CD14-positive monocyte (primary cell): Measurements from ENCODE around the gene PITHD1. TPM values are rescaled to one million over a fixed set of nuclear protein-coding genes. Genes with fewer than 3 reads are reported as not detected.
A peak's percentile ranks its signal among the peaks of the same experiment; 100 is the strongest.
"Not testable (repeated sequence)": the region's sequence is repeated elsewhere in the genome, so short reads cannot be mapped to it uniquely, and the experiment has no call there.

Source experiments
- DNase-seq, 3 donors: peaks; one replicate each; pipeline ENCODE4 v3.0.0-alpha.2; 2011 to 2022
- H2AFZ ChIP-seq: 2 replicates; pipeline ENCODE4 v1.6.0; 2012; ENCODE audit warnings: mild to moderate bottlenecking, low read depth, low read length, inconsistent platforms; ENCODE audit not compliant: insufficient read depth, poor library complexity, severe bottlenecking
- H3K27ac ChIP-seq, 2 donors: 1 replicate in 1 of 2; 2 replicates in 1 of 2; pipeline ENCODE4 v1.5.1; 2012 to 2013; ENCODE audit warnings: low read length in 2 of 2, control low read depth in 1 of 2, inconsistent platforms in 1 of 2, low read depth in 1 of 2, mild to moderate bottlenecking in 1 of 2
- H3K27me3 ChIP-seq, 2 donors: one replicate each; pipeline versions ENCODE4 v1.6.0 to v1.6.1; 2011 to 2013; ENCODE audit warnings: low read length in 2 of 2; ENCODE audit not compliant: control insufficient read depth in 2 of 2, insufficient read depth in 2 of 2
- H3K36me3 ChIP-seq, 2 donors: replicated peaks in 1 of 2; 1 replicate in 1 of 2; 2 replicates in 1 of 2; pipeline versions ENCODE4 v1.5.1 to v1.6.1; 2012 to 2013; ENCODE audit warnings: low read length in 2 of 2, control low read depth in 1 of 2, inconsistent platforms in 1 of 2, mild to moderate bottlenecking in 1 of 2; ENCODE audit not compliant: insufficient read depth in 2 of 2, control insufficient read depth in 1 of 2
- H3K4me1 ChIP-seq, 2 donors: 1 replicate in 1 of 2; 2 replicates in 1 of 2; pipeline versions ENCODE4 v1.5.1 to v1.6.1; 2012 to 2013; ENCODE audit warnings: low read length in 2 of 2, control low read depth in 1 of 2, inconsistent platforms in 1 of 2, mild to moderate bottlenecking in 1 of 2, moderate library complexity in 1 of 2; ENCODE audit not compliant: insufficient read depth in 2 of 2, control insufficient read depth in 1 of 2
- H3K4me2 ChIP-seq: replicated peaks from 2 replicates; pipeline ENCODE3; 2012; ENCODE audit warnings: low read length, moderate library complexity, mild to moderate bottlenecking; ENCODE audit not compliant: poor library complexity, severe bottlenecking; ENCODE audit errors: extremely low read depth
- H3K4me3 ChIP-seq, 3 experiments: fragments of 200-600 bp in 1 of 3; sonication (generic) in 1 of 3; replicated peaks in 1 of 3; 1 replicate in 2 of 3; 2 replicates in 1 of 3; pipeline ENCODE4 v1.5.1; 2011 to 2013; ENCODE audit warnings: low read length in 3 of 3, mild to moderate bottlenecking in 3 of 3, control low read depth in 2 of 3, low read depth in 2 of 3, inconsistent platforms in 1 of 3, moderate library complexity in 1 of 3
- H3K79me2 ChIP-seq: 2 replicates; pipeline ENCODE4 v1.6.0; 2012; ENCODE audit warnings: mild to moderate bottlenecking, control low read depth, inconsistent platforms, low read length, moderate library complexity; ENCODE audit not compliant: insufficient read depth
- H3K9ac ChIP-seq: 2 replicates; pipeline ENCODE4 v1.6.0; 2017; ENCODE audit warnings: low read length, mild to moderate bottlenecking; ENCODE audit not compliant: insufficient read depth, poor library complexity, severe bottlenecking
- H3K9me3 ChIP-seq, 2 donors: replicated peaks in 1 of 2; 1 replicate in 1 of 2; 2 replicates in 1 of 2; pipeline versions ENCODE4 v1.5.1 to v1.6.1; 2012 to 2013; ENCODE audit warnings: low read length in 2 of 2, control low read depth in 1 of 2; ENCODE audit not compliant: control insufficient read depth in 1 of 2, insufficient read depth in 1 of 2
- H4K20me1 ChIP-seq: 2 replicates; pipeline ENCODE4 v1.6.0; 2012; ENCODE audit warnings: mild to moderate bottlenecking, low read length, control low read depth, moderate library complexity; ENCODE audit not compliant: insufficient read depth
- H3K27ac Mint-ChIP-seq, 7 donors: one replicate each; pipeline ENCODE4 v1.8.0; 2020; ENCODE audit warnings: mild to moderate bottlenecking in 7 of 7, mixed read lengths in 7 of 7, moderate library complexity in 6 of 7, inconsistent platforms in 2 of 7
- H3K27me3 Mint-ChIP-seq, 3 donors: one replicate each; pipeline ENCODE4 v1.8.0; 2021 to 2022; ENCODE audit warnings: low read depth in 3 of 3, mild to moderate bottlenecking in 3 of 3, mixed read lengths in 3 of 3, moderate library complexity in 3 of 3, inconsistent platforms in 1 of 3
- H3K36me3 Mint-ChIP-seq, 2 donors: one replicate each; pipeline ENCODE4 v1.8.0; 2020; ENCODE audit warnings: mixed read lengths in 2 of 2, inconsistent platforms in 1 of 2, mild to moderate bottlenecking in 1 of 2
- H3K4me1 Mint-ChIP-seq: one replicate; pipeline ENCODE4 v1.8.0; 2020; ENCODE audit warnings: mild to moderate bottlenecking, mixed read lengths
- H3K4me3 Mint-ChIP-seq, 2 donors: one replicate each; pipeline ENCODE4 v1.8.0; 2020; ENCODE audit warnings: mild to moderate bottlenecking in 2 of 2, mixed read lengths in 2 of 2, moderate library complexity in 1 of 2
- H3K9me3 Mint-ChIP-seq, 7 donors: one replicate each; pipeline ENCODE4 v1.8.0; 2020 to 2022; ENCODE audit warnings: mixed read lengths in 7 of 7, mild to moderate bottlenecking in 6 of 7, moderate library complexity in 6 of 7, inconsistent platforms in 2 of 7
- CTCF ChIP-seq: fragments of 200-600 bp; IDR thresholded peaks from one replicate; pipeline ENCODE4 v1.8.0; 2022; ENCODE audit warnings: antibody characterized with exemption, mild to moderate bottlenecking
- WGBS: methylation state at CpG from one replicate; pipeline ENCODE4 v1.1.5; 2013; ENCODE audit warnings: missing lambda C conversion rate; ENCODE audit not compliant: insufficient coverage; 5-methylcytosine and 5-hydroxymethylcytosine counted together
- intact Hi-C, 2 donors: fragments of 100-400 bp; cut with micrococcal nuclease; formaldehyde crosslinking; loops; one replicate each; pipeline versions ENCODE4 v1.15.0 to v1.15.1; 2023
- polyA minus RNA-seq: library from RNA; depleted of rRNA, polyadenylated mRNA; stranded (reverse); fragments of >200 nt; gene quantifications from 2 replicates; pipeline ENCODE4 v1.2.3, GENCODE V29; 2012
- polyA plus RNA-seq, 3 donors: library from polyadenylated mRNA; depleted of rRNA in 1 of 3; unstranded in 2 of 3; stranded (reverse) in 1 of 3; fragments of 300-500 nt in 2 of 3; fragments of >200 nt in 1 of 3; fragmentation: Illumina TruSeq in 2 of 3; gene quantifications; 1 replicate in 2 of 3; 2 replicates in 1 of 3; pipeline ENCODE4 v1.2.3, GENCODE V29; 2012 to 2021
- total RNA-seq, 12 experiments: library from RNA in 1 of 12; stranded (reverse) in 1 of 12; fragments of 120-200 nt in 1 of 12; gene quantifications; one replicate each; pipeline ENCODE4 v1.2.4 and lab custom pipeline; 2013 to 2026; ENCODE audit warnings: mixed read lengths in 6 of 12, inconsistent platforms in 1 of 12

Gene PITHD1
- 42.2 TPM for total RNA-seq (2013)
- polyA plus RNA-seq (10 to 100 TPM; 20.8 to 40.8 (median 29.9) TPM), polyA minus RNA-seq (21.1 and 29.8 TPM in 2 replicates), total RNA-seq (lab: John Stamatoyannopoulos, UW) (17.8 to 93.5 (median 54.0) reads per million in 11 experiments)

GRCh38 chr1:23777979-23778814 lies at the start of gene PITHD1:
PITHD1 (plus strand) TSS chr1:23778418; CDS start chr1:23778516, 98 bp downstream.
- Mint-ChIP-seq H3K27me3 (no peaks in the 10 kb centered on the region), H3K4me1 (peaks cover 25% of the 10 kb centered on the region), H3K9me3 (no peaks in the 10 kb centered on the region), H3K27ac (peak within 1 kb of the TSS; percentile 96 to 98 (median 97)), H3K4me3 (peak within 1 kb of the TSS; percentile 85 to 97), H3K36me3 (peaks cover 10 to 16% of the 10 kb centered on the region in 2 donors)
- Histone ChIP-seq H3K36me3 (peaks cover 0 to 10% of the 10 kb centered on the region in 2 donors), H3K79me2 (peaks cover 62% of the 10 kb centered on the region), H3K27ac (peak within 1 kb of the TSS; percentile 83 to 99), H3K4me2 (peak within 1 kb of the TSS; percentile 97), H3K9ac (peak within 1 kb of the TSS; percentile 88), H3K9me3 (no peaks in the 10 kb centered on the region), H3K27me3 (no peaks in the 10 kb centered on the region), H3K4me3 (peak within 1 kb of the TSS; percentile 71 to 96 (median 89)), H2AFZ (peak within 1 kb of the TSS; percentile 97), H4K20me1 (no peaks in the 10 kb centered on the region), H3K4me1 (peaks cover 23 to 28% of the 10 kb centered on the region in 2 donors)
- under 1% methylated on average over 75 of the region's 91 CpGs for WGBS
- no peak for TF ChIP-seq CTCF
- intact Hi-C loops = loop anchor here in 1 of 2 donors (2.0 kb wide), 1 partner anchor 23 kb away; the partner anchor contains the start of gene GALE
- peak; percentile 83 to 87 (median 83) for DNase-seq

GRCh38 chr1:23732363-23733224 lies 45.6 kb upstream of the PITHD1 start:
- H3K36me3 ChIP-seq = no peaks in the 10 kb centered on the region
- no peak overlapping the region for H3K27ac ChIP-seq
- no peaks in the 10 kb centered on the region for H4K20me1 ChIP-seq
- H3K9ac ChIP-seq = no peak overlapping the region
- no peaks in the 10 kb centered on the region for H3K79me2 ChIP-seq
- intact Hi-C loops = no loop called here
- DNase-seq = peak in 1 of 3 donors; percentile 32
- TF ChIP-seq CTCF = no peak
- peaks cover 16 to 41% of the 10 kb centered on the region in 2 donors for H3K4me1 ChIP-seq
- Mint-ChIP-seq H3K9me3 (peaks cover 0 to 2% (median 0%) of the 10 kb centered on the region in 7 donors), H3K27ac (peak overlapping the region in 1 of 7 donors; percentile 69), H3K4me3 (no peak overlapping the region), H3K4me1 (peaks cover 33% of the 10 kb centered on the region), H3K27me3 (no peaks in the 10 kb centered on the region), H3K36me3 (peaks cover 0 to 1% of the 10 kb centered on the region in 2 donors)
- no peak overlapping the region for H2AFZ ChIP-seq
- 100% methylated on average over 5 of the region's 10 CpGs for WGBS
- no peak overlapping the region for H3K4me3 ChIP-seq
- H3K9me3 ChIP-seq = no peaks in the 10 kb centered on the region
- H3K4me2 ChIP-seq = no peak overlapping the region
- no peaks in the 10 kb centered on the region for H3K27me3 ChIP-seq

- H3K4me2 ChIP-seq, H3K27me3 Mint-ChIP-seq, H3K27ac ChIP-seq, H3K27me3 ChIP-seq, H3K27ac Mint-ChIP-seq, DNase-seq, H3K79me2 ChIP-seq, H4K20me1 ChIP-seq, H3K36me3 Mint-ChIP-seq, intact Hi-C loops, H3K9me3 Mint-ChIP-seq, H3K9me3 ChIP-seq, H3K4me3 Mint-ChIP-seq, H3K36me3 ChIP-seq, H3K9ac ChIP-seq, H2AFZ ChIP-seq, H3K4me3 ChIP-seq: not testable (repeated sequence)
- H3K4me1 Mint-ChIP-seq = peaks cover 26% of the 10 kb centered on the region
- 100% methylated on average over 1 of the region's 5 CpGs for WGBS
- H3K4me1 ChIP-seq = peaks cover 9 to 34% of the 10 kb centered on the region in 2 donors
Observed at GRCh38 chr1:23733281-23733680, 44.9 kb upstream of the PITHD1 start.
